Immature natural killer cell (primary cell): Measurements from ENCODE around the gene PHKG2. TPM values are rescaled to one million over a fixed set of nuclear protein-coding genes. Genes with fewer than 3 reads are reported as not detected.

ENCODE experiments used
- DNase-seq, 3 donors: peaks; one replicate each; pipeline ENCODE4 v3.0.0; 2022; ENCODE audit warnings: mixed read lengths in 1 of 3
- H3K27ac Mint-ChIP-seq, 6 donors: one replicate each; pipeline ENCODE4 v1.8.0; 2020; ENCODE audit warnings: mixed read lengths in 6 of 6, mild to moderate bottlenecking in 5 of 6, inconsistent platforms in 4 of 6, moderate library complexity in 3 of 6
- H3K27me3 Mint-ChIP-seq, 3 donors: one replicate each; pipeline ENCODE4 v1.8.0; 2020 to 2021; ENCODE audit warnings: low read depth in 3 of 3, mild to moderate bottlenecking in 3 of 3, mixed read lengths in 3 of 3, moderate library complexity in 3 of 3, inconsistent platforms in 1 of 3
- H3K36me3 Mint-ChIP-seq, 3 donors: one replicate each; pipeline ENCODE4 v1.8.0; 2020; ENCODE audit warnings: mixed read lengths in 3 of 3, inconsistent platforms in 2 of 3, mild to moderate bottlenecking in 2 of 3
- H3K4me1 Mint-ChIP-seq, 2 donors: one replicate each; pipeline ENCODE4 v1.8.0; 2020; ENCODE audit warnings: inconsistent platforms in 2 of 2, mild to moderate bottlenecking in 2 of 2, mixed read lengths in 2 of 2, moderate library complexity in 1 of 2
- H3K4me3 Mint-ChIP-seq, 5 donors: one replicate each; pipeline ENCODE4 v1.8.0; 2020; ENCODE audit warnings: mild to moderate bottlenecking in 5 of 5, mixed read lengths in 5 of 5, inconsistent platforms in 3 of 5, moderate library complexity in 3 of 5
- H3K9me3 Mint-ChIP-seq, 6 donors: one replicate each; pipeline ENCODE4 v1.8.0; 2020; ENCODE audit warnings: mild to moderate bottlenecking in 6 of 6, mixed read lengths in 6 of 6, inconsistent platforms in 4 of 6, moderate library complexity in 3 of 6
- polyA plus RNA-seq, 3 donors: library from polyadenylated mRNA; unstranded; fragments of 300-500 nt; fragmentation: Illumina TruSeq; gene quantifications; one replicate each; pipeline ENCODE4 v1.2.3, GENCODE V29; 2021

The PHKG2 gene
- polyA plus RNA-seq, 3 donors from 2014 or later = 49.2 to 91.0 (median 62.7) TPM

DNA sequence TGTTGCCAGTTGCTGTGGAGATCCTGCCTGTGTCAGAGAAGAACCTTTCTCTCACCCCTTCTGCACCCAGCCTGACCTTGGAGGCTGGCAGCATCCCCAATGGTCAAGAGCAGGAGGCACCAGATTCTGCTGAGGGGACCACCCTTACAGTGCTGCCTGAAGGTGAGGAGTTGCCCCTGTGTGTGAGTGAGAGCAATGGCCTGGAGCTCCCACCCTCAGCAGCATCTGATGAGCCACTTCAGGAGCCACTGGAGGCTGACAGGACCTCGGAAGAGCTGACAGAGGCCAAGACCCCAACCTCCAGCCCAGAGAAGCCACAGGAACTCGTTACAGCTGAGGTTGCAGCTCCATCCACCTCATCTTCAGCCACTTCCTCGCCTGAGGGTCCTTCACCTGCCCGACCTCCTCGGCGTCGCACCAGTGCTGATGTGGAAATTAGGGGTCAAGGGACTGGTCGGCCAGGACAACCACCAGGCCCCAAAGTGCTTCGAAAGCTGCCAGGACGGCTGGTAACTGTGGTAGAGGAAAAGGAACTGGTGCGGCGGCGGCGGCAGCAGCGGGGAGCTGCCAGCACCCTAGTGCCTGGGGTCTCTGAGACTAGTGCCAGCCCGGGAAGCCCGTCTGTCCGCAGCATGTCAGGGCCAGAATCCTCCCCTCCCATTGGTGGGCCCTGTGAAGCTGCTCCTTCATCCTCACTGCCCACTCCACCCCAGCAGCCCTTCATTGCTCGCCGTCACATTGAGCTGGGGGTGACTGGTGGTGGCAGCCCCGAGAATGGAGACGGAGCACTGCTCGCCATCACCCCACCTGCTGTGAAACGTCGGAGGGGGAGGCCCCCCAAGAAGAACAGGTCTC is 10.2 kb upstream of the PHKG2 start:
- H3K4me3 Mint-ChIP-seq = no peak overlapping the region
- H3K4me1 Mint-ChIP-seq = peaks cover 5 to 9% of the 10 kb centered on the region in 2 donors
- DNase-seq = no peak
- peaks cover 7 to 39% (median 27%) of the 10 kb centered on the region in 3 donors for H3K36me3 Mint-ChIP-seq
- H3K27ac Mint-ChIP-seq = no peak overlapping the region
- peaks cover 0 to 1% (median 0%) of the 10 kb centered on the region in 3 donors for H3K27me3 Mint-ChIP-seq
- no peaks in the 10 kb centered on the region for H3K9me3 Mint-ChIP-seq

DNA sequence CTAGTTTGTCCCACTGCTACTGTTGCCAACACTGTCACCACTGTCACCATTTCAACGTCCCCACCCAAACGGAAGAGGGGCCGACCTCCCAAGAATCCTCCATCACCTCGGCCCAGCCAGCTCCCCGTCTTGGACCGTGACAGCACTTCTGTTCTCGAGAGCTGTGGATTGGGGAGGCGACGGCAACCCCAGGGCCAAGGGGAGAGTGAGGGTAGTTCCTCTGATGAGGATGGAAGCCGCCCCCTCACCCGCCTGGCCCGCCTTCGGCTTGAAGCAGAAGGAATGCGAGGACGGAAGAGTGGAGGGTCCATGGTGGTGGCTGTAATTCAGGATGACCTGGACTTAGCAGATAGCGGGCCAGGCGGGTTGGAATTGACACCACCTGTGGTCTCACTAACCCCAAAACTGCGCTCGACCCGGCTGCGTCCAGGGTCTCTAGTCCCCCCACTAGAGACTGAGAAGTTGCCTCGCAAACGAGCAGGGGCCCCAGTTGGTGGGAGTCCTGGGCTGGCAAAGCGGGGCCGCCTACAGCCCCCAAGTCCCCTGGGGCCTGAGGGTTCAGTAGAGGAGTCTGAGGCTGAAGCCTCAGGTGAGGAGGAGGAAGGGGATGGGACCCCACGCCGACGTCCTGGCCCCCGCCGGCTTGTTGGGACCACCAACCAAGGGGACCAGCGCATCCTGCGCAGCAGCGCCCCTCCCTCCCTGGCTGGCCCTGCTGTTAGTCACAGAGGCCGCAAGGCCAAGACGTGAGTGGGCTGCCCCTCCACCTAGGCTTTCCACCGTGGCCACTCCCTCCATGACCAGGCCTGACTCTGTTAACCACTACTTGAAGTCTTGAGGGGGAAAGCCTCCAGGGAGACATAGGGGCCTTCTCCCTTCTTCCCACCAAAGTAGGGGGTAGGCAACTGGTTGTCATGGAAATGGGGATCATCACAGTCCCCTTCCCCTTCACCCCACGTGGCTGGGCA is 9.0 kb upstream of the PHKG2 start:
- no peak overlapping the region for H3K4me3 Mint-ChIP-seq

DNA sequence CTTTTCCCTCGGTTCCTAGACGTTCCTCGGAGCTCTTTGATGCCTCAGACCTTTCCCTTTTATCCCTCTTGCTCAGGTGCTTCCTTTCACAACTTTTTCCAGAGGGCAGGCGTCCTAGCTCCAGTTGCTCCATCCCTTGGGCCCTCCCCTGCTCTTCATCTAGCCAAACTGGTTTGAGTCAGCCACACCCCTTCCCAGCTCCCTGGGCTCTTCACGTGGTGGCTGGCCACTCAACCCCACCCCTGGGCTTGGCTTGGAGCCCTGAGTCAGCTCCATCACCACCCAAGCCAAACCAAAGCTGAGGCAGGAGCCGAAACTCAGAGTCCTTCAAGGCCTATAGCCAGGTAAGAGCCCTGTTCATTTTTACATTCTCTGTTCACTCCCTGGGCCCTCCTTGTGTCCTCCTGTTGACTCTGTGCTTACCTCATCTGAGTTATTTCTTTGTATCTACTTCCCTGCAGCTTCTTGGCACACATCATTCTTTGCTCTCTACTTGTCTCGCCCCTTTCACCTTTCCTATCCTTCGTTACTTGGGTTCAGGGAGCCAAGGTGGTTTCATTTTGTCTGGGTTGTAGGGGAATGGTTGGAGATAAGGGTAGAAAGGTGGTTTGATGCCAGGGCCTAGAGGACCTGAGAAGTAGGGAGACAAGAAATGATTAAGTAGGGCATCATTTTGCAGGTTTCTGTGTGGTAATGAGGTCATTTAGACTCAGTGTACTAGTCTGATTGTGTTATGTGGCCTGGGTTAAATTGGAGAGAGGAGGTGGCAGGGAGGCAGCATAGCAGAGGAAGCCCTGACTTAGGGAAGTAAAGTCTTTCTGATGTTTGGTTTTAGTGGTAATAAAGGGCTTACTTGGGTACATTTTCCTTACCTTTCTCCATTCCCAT is 7.6 kb upstream of the PHKG2 start:
- H3K27me3 Mint-ChIP-seq = peaks cover 0 to 1% (median 0%) of the 10 kb centered on the region in 3 donors
- H3K36me3 Mint-ChIP-seq = peaks cover 4 to 31% (median 20%) of the 10 kb centered on the region in 3 donors
- H3K4me1 Mint-ChIP-seq = peaks cover 2 to 9% of the 10 kb centered on the region in 2 donors
- peak overlapping the region in 5 of 6 donors; percentile 41 to 73 (median 49) for H3K27ac Mint-ChIP-seq
- no peak for DNase-seq
- H3K9me3 Mint-ChIP-seq = no peaks in the 10 kb centered on the region
- H3K4me3 Mint-ChIP-seq = no peak overlapping the region

More for the DNA sequence above, 9.0 kb upstream of the PHKG2 start:
- Mint-ChIP-seq H3K27me3 (peaks cover 0 to 1% (median 0%) of the 10 kb centered on the region in 3 donors), H3K4me1 (peaks cover 2 to 9% of the 10 kb centered on the region in 2 donors), H3K27ac (no peak overlapping the region), H3K9me3 (no peaks in the 10 kb centered on the region), H3K36me3 (peaks cover 10 to 33% (median 18%) of the 10 kb centered on the region in 3 donors)
- no peak for DNase-seq

DNA sequence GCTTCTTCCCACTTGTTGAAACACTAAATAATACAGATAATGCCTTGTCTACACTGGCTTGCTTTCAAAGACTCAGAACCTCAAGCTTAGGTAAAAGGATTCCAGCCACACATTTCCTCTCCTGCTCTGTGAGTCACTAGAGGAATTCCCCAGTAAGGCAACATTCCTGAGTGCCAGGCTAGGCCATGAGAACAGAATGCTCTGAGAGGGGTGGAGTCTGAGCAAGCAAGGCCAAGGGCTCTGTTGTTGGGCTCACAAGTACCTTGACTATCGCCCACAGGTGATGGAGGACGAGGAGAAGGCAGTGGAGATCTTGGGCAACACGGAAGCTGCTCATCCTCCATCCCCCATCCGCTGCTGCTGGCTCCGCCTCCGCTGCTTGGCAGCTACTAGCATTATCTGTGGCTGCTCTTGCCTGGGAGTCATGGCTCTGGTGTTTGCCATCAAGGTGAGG is 6.7 kb upstream of the PHKG2 start:
- Mint-ChIP-seq H3K4me3 (no peak overlapping the region), H3K27ac (peak overlapping the region in 1 of 6 donors; percentile 28), H3K9me3 (no peaks in the 10 kb centered on the region), H3K27me3 (peaks cover 0 to 1% (median 0%) of the 10 kb centered on the region in 3 donors), H3K4me1 (peaks cover 2 to 9% of the 10 kb centered on the region in 2 donors), H3K36me3 (peaks cover 4 to 23% (median 15%) of the 10 kb centered on the region in 3 donors)
- DNase-seq = no peak

DNA sequence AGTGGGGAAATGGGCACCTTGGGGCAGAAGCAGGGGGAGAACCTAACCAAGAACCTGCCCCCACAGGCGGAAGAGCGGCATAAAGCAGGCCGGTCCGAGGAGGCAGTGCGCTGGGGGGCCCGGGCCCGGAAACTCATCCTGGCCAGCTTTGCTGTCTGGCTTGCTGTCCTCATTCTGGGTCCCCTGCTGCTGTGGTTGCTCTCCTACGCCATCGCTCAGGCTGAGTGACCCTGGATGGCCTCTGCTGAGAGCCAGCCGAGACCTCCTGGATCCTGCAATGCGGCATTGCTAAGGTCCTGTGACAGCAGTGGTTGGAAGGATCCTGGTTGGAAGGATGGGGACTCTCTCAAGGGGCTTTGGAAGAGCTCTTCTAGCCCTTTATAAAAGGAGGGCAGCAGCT is 4.5 kb upstream of the PHKG2 start:
- peaks cover 14 to 25% of the 10 kb centered on the region in 2 donors for H3K4me1 Mint-ChIP-seq

DNA sequence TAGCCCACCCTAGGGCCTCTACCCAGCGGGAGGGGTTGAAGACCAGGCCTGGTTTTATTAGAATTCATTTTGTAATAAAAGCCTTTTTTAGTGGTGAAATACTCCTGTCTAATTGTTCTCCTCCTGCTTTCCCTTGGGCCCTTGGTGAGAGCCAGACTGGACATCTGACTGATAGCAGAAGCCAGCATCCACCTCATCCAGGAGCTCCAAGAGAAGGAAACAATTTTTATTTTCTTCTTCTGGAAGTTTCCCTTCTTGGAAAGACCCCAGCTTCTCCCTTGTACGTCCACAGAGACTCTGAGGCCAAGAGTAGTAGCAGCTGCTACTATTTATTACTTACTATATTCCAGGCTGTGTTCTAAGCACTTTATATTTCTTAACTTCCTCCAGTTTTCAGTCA is 4.0 kb upstream of the PHKG2 start:
- H3K9me3 Mint-ChIP-seq = no peaks in the 10 kb centered on the region
- no peak overlapping the region for H3K4me3 Mint-ChIP-seq
- peaks cover 17 to 30% of the 10 kb centered on the region in 2 donors for H3K4me1 Mint-ChIP-seq
- peaks cover 10 to 17% (median 10%) of the 10 kb centered on the region in 3 donors for H3K27me3 Mint-ChIP-seq
- DNase-seq = no peak
- H3K36me3 Mint-ChIP-seq = peaks cover 4 to 16% (median 14%) of the 10 kb centered on the region in 3 donors
- no peak overlapping the region for H3K27ac Mint-ChIP-seq

More for the DNA sequence above, 4.5 kb upstream of the PHKG2 start:
- H3K9me3 Mint-ChIP-seq = no peaks in the 10 kb centered on the region
- H3K27ac Mint-ChIP-seq = peak overlapping the region in 1 of 6 donors; percentile 69
- H3K4me3 Mint-ChIP-seq = no peak overlapping the region
- DNase-seq = no peak
- peaks cover 4 to 16% (median 9%) of the 10 kb centered on the region in 3 donors for H3K36me3 Mint-ChIP-seq
- H3K27me3 Mint-ChIP-seq = peaks cover 5 to 13% (median 6%) of the 10 kb centered on the region in 3 donors

DNA sequence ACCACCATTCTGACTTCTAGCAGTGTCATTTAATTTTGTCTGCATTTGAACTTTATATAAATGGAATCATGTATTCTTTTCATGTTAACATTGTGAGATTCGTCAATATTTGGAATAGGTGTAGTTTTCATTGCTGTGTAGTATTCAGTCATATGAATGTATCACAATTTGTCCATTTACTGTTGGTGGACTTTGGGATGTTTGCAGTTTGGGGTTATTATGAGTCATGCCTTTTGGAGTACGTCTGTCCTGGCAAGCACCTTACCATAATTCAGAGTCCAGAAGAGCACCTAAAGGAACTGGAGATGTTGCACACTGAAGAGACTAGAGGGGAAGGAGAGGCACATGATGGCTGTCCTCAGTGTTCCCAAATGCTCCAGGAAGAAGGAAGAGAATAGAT is 3.1 kb upstream of the PHKG2 start:
- peak overlapping the region in 4 of 6 donors; percentile 19 to 79 (median 63) for H3K27ac Mint-ChIP-seq
- H3K4me1 Mint-ChIP-seq = peaks cover 26 to 39% of the 10 kb centered on the region in 2 donors
- H3K9me3 Mint-ChIP-seq = no peaks in the 10 kb centered on the region
- DNase-seq = no peak
- peaks cover 4 to 20% (median 14%) of the 10 kb centered on the region in 3 donors for H3K36me3 Mint-ChIP-seq
- H3K4me3 Mint-ChIP-seq = no peak overlapping the region
- H3K27me3 Mint-ChIP-seq = peaks cover 11 to 21% (median 16%) of the 10 kb centered on the region in 3 donors

DNA sequence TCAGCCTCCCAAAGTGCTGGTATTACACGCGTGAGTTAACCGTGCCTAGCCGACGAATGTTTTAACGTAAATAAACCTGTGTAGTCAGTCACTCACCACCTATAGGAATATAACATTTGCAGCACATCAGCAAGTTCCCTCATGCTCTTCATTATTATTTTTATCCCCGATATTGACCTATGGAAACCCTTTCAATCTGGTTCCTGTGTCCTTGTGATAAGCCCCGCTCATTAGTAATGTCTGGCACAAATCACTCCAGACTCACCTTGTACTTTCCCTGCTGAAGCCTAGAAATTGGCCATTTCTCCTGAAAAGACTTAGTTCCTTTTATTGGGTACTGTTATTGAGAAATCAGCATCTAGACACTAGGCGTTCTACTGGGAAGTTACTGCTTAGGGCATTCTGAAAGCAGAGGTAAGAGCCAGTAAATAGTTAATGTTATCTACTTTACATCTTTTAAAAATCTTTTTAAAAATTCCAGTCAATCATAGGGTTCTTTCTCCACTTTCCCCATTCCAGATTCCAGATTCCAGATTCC is 1.5 kb upstream of the PHKG2 start:
- Mint-ChIP-seq H3K36me3 (peaks cover 4 to 22% (median 18%) of the 10 kb centered on the region in 3 donors), H3K4me3 (no peak overlapping the region), H3K9me3 (no peaks in the 10 kb centered on the region), H3K4me1 (peaks cover 34 to 44% of the 10 kb centered on the region in 2 donors), H3K27ac (peak overlapping the region; percentile 7 to 93 (median 88)), H3K27me3 (peaks cover 11 to 22% (median 18%) of the 10 kb centered on the region in 3 donors)
- DNase-seq = no peak

DNA sequence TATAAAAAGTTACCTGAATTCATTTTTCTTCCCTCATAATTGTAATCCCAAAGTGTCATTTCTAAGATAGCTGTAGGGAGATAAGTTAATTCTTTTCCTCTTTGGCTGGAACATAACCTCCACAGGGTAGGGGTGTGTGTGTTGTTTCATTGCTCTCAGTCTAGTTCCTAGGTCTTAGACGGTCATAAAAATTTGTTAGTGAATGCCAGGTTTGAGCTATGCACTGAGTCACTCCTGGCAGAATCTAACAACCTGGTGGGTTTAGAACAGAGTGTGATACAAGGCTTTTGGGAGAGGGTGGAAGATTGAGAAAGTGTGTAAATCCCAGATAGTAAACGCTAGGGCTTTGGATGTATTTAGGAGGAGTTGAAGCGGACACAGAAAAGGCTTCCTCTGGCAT is 894 bp upstream of the PHKG2 start:
- H3K36me3 Mint-ChIP-seq = peaks cover 4 to 17% (median 15%) of the 10 kb centered on the region in 3 donors
- DNase-seq = no peak
- H3K4me3 Mint-ChIP-seq = peak overlapping the region; percentile 87 to 93 (median 90)
- peak overlapping the region; percentile 84 to 94 (median 91) for H3K27ac Mint-ChIP-seq
- H3K27me3 Mint-ChIP-seq = peaks cover 11 to 22% (median 18%) of the 10 kb centered on the region in 3 donors
- H3K9me3 Mint-ChIP-seq = no peaks in the 10 kb centered on the region
- H3K4me1 Mint-ChIP-seq = peaks cover 34 to 44% of the 10 kb centered on the region in 2 donors

DNA sequence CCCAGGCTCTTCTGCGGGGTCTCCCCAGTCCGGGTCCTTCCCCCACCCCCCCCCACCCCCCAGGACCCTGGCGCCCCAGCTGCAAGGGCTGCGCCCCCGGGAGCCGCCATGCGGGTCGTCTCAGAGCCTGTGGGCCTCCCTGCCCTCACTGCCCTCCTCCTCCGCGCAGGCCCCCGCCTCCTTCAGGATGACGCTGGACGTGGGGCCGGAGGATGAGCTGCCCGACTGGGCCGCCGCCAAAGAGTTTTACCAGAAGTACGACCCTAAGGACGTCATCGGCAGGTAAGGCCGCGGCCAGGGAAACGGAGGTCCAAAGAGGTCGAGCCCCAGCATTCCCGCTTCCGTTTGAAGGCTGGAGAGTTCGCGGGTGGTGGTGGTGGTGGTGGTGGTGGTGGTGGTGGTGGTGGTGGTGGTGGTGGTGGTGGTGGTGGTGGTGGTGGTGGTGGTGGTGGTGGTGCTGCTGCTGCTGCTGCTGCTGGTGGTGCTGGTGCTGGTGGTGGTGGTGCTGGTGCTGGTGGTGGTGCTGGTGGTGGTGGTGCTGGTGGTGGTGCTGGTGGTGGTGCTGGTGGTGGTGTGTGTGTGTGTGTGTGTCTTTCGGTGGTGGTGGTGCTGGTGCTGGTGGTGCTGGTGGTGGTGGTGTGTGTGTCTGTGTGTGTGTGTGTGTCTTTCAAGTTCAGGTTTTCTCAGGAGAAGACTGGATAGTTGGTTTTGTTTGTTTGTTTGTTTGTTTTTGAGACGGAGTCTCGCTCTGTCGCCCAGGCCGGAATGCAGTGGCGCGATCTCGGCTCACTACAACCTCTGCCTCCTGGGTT is 615 bp downstream of the PHKG2 start:
- Mint-ChIP-seq H3K4me3 (peak overlapping the region; percentile 87 to 94 (median 91)), H3K36me3 (peaks cover 4 to 18% (median 15%) of the 10 kb centered on the region in 3 donors), H3K4me1 (peaks cover 34 to 44% of the 10 kb centered on the region in 2 donors), H3K9me3 (no peaks in the 10 kb centered on the region), H3K27ac (peak overlapping the region; percentile 87 to 98 (median 92)), H3K27me3 (peaks cover 11 to 22% (median 18%) of the 10 kb centered on the region in 3 donors)
- DNase-seq = peak; percentile 66 to 71 (median 68)

DNA sequence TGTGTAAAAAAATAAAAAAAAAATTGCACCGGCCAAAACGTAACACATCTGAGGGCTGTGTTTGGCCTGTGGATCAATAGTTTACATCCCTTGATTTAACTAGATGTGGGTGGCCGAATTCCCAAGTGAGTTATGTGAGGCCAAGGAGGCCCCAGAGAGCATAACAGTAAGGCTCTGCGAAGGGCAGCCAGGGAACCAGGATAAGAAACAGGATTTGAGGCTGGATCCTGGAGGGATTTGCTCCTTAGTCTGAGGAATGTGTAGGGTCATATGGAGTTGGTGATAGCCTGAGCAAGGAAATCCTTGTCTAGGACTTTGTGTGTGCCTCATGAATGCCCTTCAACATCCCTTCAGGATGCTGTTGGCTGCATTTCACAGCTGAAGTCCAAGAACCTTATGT is 2.0 kb downstream of the PHKG2 start:
- peaks cover 34 to 44% of the 10 kb centered on the region in 2 donors for H3K4me1 Mint-ChIP-seq
- H3K27ac Mint-ChIP-seq = peak overlapping the region in 3 of 6 donors; percentile 18 to 62 (median 59)
- no peak for DNase-seq
- H3K4me3 Mint-ChIP-seq = peak overlapping the region in 3 of 5 donors; percentile 72 to 93 (median 90)
- peaks cover 10 to 19% (median 16%) of the 10 kb centered on the region in 3 donors for H3K36me3 Mint-ChIP-seq
- no peaks in the 10 kb centered on the region for H3K9me3 Mint-ChIP-seq
- H3K27me3 Mint-ChIP-seq = peaks cover 11 to 22% (median 18%) of the 10 kb centered on the region in 3 donors
